ENCODE data around the gene PRPF39.

- TF ChIP-seq CTCF (IDR thresholded peaks at IDR 0.05): no peak
- no peak for TF ChIP-seq POLR2A (IDR thresholded peaks at IDR 0.05)
These were observed 36.2 kb downstream of the PRPF39 start for GRCh38 chr14:45120096-45120495.

Measured in prostate gland (tissue), 2 donors.